Epithelial cell of esophagus (primary cell): ENCODE results near the gene RSL1D1.

Experiments used
- DNase-seq: peaks from one replicate; pipeline ENCODE4 v3.0.0; 2010; ENCODE audit warnings: low read depth
- H3K4me3 ChIP-seq: 2 replicates; pipeline ENCODE4 v1.5.1; 2011; ENCODE audit warnings: mild to moderate bottlenecking, low read length, control low read depth
- CTCF ChIP-seq: IDR thresholded peaks from 2 replicates; pipeline ENCODE4 v1.5.1; 2011; ENCODE audit warnings: low read depth, mild to moderate bottlenecking, low read length, control low read depth, inconsistent platforms; ENCODE audit not compliant: insufficient read depth; ENCODE audit errors: missing control alignments

RSL1D1 gene

GRCh38 chr16:11870399-11870798, 19.1 kb upstream of the RSL1D1 start:
- no peak for TF ChIP-seq CTCF

GRCh38 chr16:11869353-11870228, 18.2 kb upstream of the RSL1D1 start:
- no peak for TF ChIP-seq CTCF
- no peak for DNase-seq
- H3K4me3 ChIP-seq = no peak overlapping the region

More at GRCh38 chr16:11870399-11870798, 19.1 kb upstream of the RSL1D1 start:
- H3K4me3 ChIP-seq = no peak overlapping the region
- no peak for DNase-seq

- no peak for TF ChIP-seq CTCF
Measured at GRCh38 chr16:11868412-11868980, 17.2 kb upstream of the RSL1D1 start.

GRCh38 chr16:11862489-11862888, 11.1 kb upstream of the RSL1D1 start:
- TF ChIP-seq CTCF = no peak
- no peak overlapping the region for H3K4me3 ChIP-seq
- no peak for DNase-seq

More at GRCh38 chr16:11868412-11868980, 17.2 kb upstream of the RSL1D1 start:
- H3K4me3 ChIP-seq = no peak overlapping the region
- DNase-seq = no peak

- no peak overlapping the region for H3K4me3 ChIP-seq
- DNase-seq = no peak
- no peak for TF ChIP-seq CTCF
Measured at GRCh38 chr16:11857161-11857560, 5.8 kb upstream of the RSL1D1 start.

- TF ChIP-seq CTCF = no peak
- H3K4me3 ChIP-seq = peak overlapping the region; percentile 99
- no peak for DNase-seq
Measured at GRCh38 chr16:11852092-11852809, 909 bp upstream of the RSL1D1 start.
